Measurements from ENCODE around the gene SEMG1.

Gene SEMG1

DNA sequence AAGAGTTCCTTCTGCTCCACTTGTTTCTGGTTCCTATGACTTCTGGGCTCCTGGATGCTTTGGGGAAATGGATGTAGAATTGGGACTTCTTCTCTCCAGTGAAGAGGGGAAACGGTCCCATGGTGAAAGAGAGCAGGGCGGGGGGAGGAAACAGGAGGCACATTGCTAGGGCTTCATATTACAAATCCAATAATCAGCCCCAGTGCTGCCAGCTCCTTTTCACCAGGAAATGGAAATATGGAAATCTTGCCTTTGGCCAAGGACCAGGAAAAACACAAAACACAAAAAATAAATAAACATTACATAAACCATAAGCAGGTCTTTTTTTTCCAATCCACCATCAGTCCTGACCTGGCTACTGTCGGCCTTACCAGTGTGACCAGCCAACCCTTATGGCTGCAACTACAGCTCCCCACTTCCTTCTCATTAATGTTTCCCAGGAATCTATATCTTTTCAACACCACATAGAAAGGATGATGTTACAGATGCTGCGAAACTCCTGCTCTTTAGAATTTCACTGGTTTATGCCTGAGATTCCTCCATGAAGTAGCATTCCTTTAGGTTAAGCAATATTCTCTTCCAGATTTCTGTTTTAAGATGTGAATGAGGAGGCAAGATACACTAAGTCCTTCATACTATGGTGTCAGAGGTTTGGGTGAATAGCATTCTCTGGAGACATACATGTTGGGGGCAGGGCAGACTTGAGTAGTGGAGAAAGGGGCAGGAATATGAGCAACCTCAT is 30.1 kb upstream of the SEMG1 start:
- TF ChIP-seq, protein P1, sequence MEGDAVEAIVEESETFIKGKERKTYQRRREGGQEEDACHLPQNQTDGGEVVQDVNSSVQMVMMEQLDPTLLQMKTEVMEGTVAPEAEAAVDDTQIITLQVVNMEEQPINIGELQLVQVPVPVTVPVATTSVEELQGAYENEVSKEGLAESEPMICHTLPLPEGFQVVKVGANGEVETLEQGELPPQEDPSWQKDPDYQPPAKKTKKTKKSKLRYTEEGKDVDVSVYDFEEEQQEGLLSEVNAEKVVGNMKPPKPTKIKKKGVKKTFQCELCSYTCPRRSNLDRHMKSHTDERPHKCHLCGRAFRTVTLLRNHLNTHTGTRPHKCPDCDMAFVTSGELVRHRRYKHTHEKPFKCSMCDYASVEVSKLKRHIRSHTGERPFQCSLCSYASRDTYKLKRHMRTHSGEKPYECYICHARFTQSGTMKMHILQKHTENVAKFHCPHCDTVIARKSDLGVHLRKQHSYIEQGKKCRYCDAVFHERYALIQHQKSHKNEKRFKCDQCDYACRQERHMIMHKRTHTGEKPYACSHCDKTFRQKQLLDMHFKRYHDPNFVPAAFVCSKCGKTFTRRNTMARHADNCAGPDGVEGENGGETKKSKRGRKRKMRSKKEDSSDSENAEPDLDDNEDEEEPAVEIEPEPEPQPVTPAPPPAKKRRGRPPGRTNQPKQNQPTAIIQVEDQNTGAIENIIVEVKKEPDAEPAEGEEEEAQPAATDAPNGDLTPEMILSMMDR (IDR thresholded peaks at IDR 0.05; ENCODE audit: extremely low read depth, insufficient read depth, missing control alignments): no peak
- in situ Hi-C loops (cut with MboI; ENCODE audit: low pct_unique_long_range_greater_than_20kb, low sequenced_read_pairs, unreplicated experiment): no loop called here
- DNase-seq (ENCODE audit: low spot score): no peak

DNA sequence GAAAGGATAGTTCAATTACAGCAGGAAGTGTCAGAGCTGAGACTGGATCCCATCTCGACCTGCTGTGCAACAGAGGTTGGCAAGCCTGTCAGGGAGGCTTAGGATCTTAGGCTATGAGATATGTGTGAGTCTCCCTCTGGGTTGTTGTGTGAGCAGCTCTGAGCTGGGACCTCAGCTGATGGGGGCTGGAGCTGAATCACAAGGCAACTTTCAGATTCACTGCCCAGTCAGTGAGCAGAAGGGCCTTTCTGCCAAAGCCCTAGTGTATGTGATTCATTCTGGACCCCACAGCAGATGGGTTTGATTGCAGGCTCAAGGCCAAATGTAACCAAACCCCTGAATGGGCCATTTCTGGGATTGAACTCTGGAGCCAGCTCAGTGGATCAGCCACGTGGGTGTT is 27.7 kb upstream of the SEMG1 start:
- TF ChIP-seq, protein P1 (IDR thresholded peaks at IDR 0.05; ENCODE audit: extremely low read depth, insufficient read depth, missing control alignments): no peak
- DNase-seq (ENCODE audit: low spot score): no peak
- in situ Hi-C loops (cut with MboI; ENCODE audit: low pct_unique_long_range_greater_than_20kb, low sequenced_read_pairs, unreplicated experiment): no loop called here

DNA sequence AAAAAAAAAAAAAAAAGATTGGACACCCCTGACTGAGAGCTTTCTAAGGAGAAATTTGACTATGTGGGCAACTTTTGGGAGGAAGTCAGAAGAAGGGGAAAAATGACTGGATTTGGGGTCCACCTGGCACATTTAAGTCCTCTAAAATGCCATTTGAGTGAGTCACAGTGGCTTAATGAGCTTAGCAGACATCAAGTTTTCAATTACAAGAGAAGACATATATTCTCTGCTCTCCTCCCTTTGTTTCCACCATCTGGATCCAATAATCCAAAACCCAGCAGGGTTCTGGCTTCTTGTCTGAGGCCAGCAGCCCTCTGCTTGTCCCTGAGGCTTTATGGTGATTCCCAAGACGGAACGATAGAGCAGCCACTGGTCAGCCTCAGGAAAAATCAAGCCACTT is 25.2 kb upstream of the SEMG1 start:
- in situ Hi-C loops (cut with MboI; ENCODE audit: low pct_unique_long_range_greater_than_20kb, low sequenced_read_pairs, unreplicated experiment): no loop called here
- no peak for DNase-seq (ENCODE audit: low spot score)
- TF ChIP-seq, protein P1 (IDR thresholded peaks at IDR 0.05; ENCODE audit: extremely low read depth, insufficient read depth, missing control alignments): no peak

DNA sequence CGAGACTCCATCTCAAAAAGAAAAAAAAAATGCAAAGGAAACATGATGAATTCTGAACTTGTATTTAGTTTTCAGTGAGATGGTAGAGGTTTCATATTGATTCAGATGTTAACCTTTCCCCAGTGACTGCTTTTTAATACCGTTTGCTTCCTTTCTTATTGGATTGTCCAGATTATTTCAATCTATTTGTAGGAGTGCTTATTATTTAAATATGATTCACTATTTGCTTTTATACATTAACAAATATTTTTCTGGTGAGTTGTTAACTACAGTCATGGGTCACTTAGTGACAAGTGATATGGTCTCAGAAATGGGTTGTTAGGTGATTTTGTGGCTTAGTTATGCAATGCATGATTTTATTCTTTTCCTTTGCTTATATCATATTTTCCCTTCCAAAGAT is 23.7 kb upstream of the SEMG1 start:
- DNase-seq (ENCODE audit: low spot score): no peak
- in situ Hi-C loops (cut with MboI; ENCODE audit: low pct_unique_long_range_greater_than_20kb, low sequenced_read_pairs, unreplicated experiment): no loop called here

DNA sequence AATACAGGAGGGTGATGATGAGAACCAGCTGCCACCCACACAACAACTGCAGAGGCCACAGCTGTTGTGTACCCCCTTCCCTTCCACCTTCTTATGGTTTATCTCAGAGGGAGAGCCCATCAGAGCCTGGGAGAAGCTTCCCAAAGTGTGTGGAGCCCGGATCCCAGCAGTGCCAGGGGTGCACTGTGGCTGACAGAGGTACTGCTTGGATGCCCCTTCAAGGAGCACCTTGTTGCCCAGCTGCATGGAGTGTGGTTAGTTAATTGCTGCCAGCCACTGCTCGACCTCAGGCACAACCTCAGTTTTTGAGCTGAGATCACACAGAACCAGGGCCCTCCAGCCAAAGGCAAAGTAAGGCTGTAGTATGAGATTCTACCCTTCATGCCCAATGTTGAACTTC is 19.1 kb upstream of the SEMG1 start:
- DNase-seq (ENCODE audit: low spot score): no peak
- in situ Hi-C loops (cut with MboI; ENCODE audit: low pct_unique_long_range_greater_than_20kb, low sequenced_read_pairs, unreplicated experiment): no loop called here

More for the DNA sequence above, 23.7 kb upstream of the SEMG1 start:
- TF ChIP-seq, protein P1 (IDR thresholded peaks at IDR 0.05; ENCODE audit: extremely low read depth, insufficient read depth, missing control alignments): no peak

DNA sequence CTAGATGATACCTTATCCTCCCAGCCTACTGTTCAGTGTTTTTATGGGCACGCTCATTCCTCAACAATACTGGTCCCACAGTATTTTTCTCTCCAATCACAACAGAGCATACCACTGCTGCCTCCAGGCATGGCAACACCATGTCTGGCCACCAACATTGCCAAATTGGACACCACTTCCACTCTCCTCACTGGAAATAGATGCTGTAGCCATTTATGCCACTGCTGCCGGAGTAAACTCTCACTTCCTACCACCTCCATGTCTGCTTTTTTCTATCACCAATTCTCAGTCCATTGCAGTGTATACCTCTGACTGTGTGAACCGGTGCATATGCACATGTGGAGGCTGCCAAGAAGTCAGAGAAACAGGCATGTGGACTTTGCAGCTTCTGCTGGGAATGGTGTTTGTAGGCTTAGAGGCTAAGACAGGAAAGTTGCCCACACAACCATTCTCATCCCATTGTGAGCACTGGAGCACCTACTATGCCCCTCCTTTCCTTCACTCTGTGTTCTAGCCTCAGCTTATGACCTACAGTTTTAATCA is 17.7 kb upstream of the SEMG1 start:
- DNase-seq (ENCODE audit: low spot score): no peak
- TF ChIP-seq, protein P1 (IDR thresholded peaks at IDR 0.05; ENCODE audit: extremely low read depth, insufficient read depth, missing control alignments): no peak
- in situ Hi-C loops (cut with MboI; ENCODE audit: low pct_unique_long_range_greater_than_20kb, low sequenced_read_pairs, unreplicated experiment): no loop called here

More for the DNA sequence above, 19.1 kb upstream of the SEMG1 start:
- TF ChIP-seq, protein P1 (IDR thresholded peaks at IDR 0.05; ENCODE audit: extremely low read depth, insufficient read depth, missing control alignments): no peak
